Liver (tissue), 3 donors: ENCODE data around the gene LIM2.

ENCODE experiments used
- EGR1 ChIP-seq, 2 donors: IDR thresholded peaks; 2 replicates each; pipeline ENCODE4 v1.6.1; 2016 to 2018; ENCODE audit warnings: antibody characterized with exemption in 2 of 2, low read depth in 2 of 2
- FOXA1 ChIP-seq: IDR thresholded peaks from 2 replicates; pipeline ENCODE4 v1.6.1; 2016; ENCODE audit warnings: antibody characterized with exemption
- FOXA2 ChIP-seq: IDR thresholded peaks from 2 replicates; pipeline ENCODE4 v1.6.1; 2016; ENCODE audit warnings: antibody characterized with exemption
- GABPA ChIP-seq, 2 donors: IDR thresholded peaks in 1 of 2; conservative IDR thresholded peaks in 1 of 2; 2 replicates each; pipeline ENCODE4 v1.6.1; 2016; ENCODE audit warnings: antibody characterized with exemption in 2 of 2, mild to moderate bottlenecking in 1 of 2, moderate library complexity in 1 of 2
- RAD21 ChIP-seq, 2 donors: IDR thresholded peaks; 2 replicates each; pipeline ENCODE4 v1.6.1; 2016; ENCODE audit warnings: antibody characterized with exemption in 2 of 2, mild to moderate bottlenecking in 2 of 2
- RXRA ChIP-seq, 2 donors: IDR thresholded peaks; 2 replicates each; pipeline ENCODE4 v1.6.1; 2017 to 2018; ENCODE audit warnings: antibody characterized with exemption in 2 of 2, mild to moderate bottlenecking in 1 of 2
- SP1 ChIP-seq: IDR thresholded peaks from 2 replicates; pipeline ENCODE4 v1.6.1; 2018; ENCODE audit warnings: antibody characterized with exemption, mild to moderate bottlenecking
- TAF1 ChIP-seq: conservative IDR thresholded peaks from 2 replicates; pipeline ENCODE4 v1.6.1; 2016; ENCODE audit warnings: antibody characterized with exemption, mild to moderate bottlenecking
- TF ChIP-seq, protein P1 (sequence below): fragments of 150-350 bp; IDR thresholded peaks from 2 replicates; pipeline ENCODE4 v1.5.1; 2017; ENCODE audit warnings: improper control_type of control experiment, low read depth, low read length; ENCODE audit not compliant: missing input control
- TF ChIP-seq, protein P2 (sequence below): IDR thresholded peaks from 2 replicates; pipeline ENCODE4 v1.6.1; 2016; ENCODE audit warnings: antibody characterized with exemption, mild to moderate bottlenecking
- TF ChIP-seq, protein P3 (sequence below): IDR thresholded peaks from 2 replicates; pipeline ENCODE4 v1.6.1; 2016; ENCODE audit warnings: antibody characterized with exemption
- TF ChIP-seq, protein P4 (sequence below): IDR thresholded peaks from 2 replicates; pipeline ENCODE4 v1.6.1; 2016; ENCODE audit warnings: antibody characterized with exemption
- TF ChIP-seq, protein P5 (sequence below): IDR thresholded peaks from 2 replicates; pipeline ENCODE4 v1.6.1; 2016; ENCODE audit warnings: antibody characterized with exemption
- donor health status: healthy.
- donor health status: healthy.

DNA sequence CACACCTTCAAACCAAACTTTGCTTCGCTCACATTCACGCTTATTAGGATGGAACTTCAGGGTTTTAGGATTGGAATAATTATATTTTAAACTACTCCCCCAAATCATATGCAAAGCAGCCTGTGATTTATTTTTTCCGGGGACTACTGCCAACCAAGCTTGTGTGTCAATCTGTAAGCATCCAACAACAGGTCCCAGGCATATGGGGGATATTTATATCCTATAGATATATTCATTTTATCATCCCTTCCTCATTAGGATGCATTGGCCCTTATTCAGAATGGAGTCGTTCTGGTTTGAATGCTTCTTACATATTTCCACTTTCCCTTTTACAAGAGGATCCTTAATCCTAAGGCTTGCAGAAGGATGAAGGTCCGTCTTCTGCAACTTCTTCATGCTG is 11.5 kb upstream of the LIM2 start:
- TF ChIP-seq, protein P1, sequence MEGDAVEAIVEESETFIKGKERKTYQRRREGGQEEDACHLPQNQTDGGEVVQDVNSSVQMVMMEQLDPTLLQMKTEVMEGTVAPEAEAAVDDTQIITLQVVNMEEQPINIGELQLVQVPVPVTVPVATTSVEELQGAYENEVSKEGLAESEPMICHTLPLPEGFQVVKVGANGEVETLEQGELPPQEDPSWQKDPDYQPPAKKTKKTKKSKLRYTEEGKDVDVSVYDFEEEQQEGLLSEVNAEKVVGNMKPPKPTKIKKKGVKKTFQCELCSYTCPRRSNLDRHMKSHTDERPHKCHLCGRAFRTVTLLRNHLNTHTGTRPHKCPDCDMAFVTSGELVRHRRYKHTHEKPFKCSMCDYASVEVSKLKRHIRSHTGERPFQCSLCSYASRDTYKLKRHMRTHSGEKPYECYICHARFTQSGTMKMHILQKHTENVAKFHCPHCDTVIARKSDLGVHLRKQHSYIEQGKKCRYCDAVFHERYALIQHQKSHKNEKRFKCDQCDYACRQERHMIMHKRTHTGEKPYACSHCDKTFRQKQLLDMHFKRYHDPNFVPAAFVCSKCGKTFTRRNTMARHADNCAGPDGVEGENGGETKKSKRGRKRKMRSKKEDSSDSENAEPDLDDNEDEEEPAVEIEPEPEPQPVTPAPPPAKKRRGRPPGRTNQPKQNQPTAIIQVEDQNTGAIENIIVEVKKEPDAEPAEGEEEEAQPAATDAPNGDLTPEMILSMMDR, result no peak
- TF ChIP-seq GABPA (IDR thresholded peaks at IDR 0.05 in 1 of 2, conservative IDR thresholded peaks at IDR 0.05 in 1 of 2) (no peak), SP1 (no peak), RAD21 (IDR thresholded peaks at IDR 0.05) (no peak), RXRA (IDR thresholded peaks at IDR 0.05) (no peak), TAF1 (no peak), FOXA1 (no peak), EGR1 (IDR thresholded peaks at IDR 0.05; ENCODE audit: low read depth in 2 of 2) (no peak), FOXA2 (no peak)
- TF ChIP-seq, protein P2, sequence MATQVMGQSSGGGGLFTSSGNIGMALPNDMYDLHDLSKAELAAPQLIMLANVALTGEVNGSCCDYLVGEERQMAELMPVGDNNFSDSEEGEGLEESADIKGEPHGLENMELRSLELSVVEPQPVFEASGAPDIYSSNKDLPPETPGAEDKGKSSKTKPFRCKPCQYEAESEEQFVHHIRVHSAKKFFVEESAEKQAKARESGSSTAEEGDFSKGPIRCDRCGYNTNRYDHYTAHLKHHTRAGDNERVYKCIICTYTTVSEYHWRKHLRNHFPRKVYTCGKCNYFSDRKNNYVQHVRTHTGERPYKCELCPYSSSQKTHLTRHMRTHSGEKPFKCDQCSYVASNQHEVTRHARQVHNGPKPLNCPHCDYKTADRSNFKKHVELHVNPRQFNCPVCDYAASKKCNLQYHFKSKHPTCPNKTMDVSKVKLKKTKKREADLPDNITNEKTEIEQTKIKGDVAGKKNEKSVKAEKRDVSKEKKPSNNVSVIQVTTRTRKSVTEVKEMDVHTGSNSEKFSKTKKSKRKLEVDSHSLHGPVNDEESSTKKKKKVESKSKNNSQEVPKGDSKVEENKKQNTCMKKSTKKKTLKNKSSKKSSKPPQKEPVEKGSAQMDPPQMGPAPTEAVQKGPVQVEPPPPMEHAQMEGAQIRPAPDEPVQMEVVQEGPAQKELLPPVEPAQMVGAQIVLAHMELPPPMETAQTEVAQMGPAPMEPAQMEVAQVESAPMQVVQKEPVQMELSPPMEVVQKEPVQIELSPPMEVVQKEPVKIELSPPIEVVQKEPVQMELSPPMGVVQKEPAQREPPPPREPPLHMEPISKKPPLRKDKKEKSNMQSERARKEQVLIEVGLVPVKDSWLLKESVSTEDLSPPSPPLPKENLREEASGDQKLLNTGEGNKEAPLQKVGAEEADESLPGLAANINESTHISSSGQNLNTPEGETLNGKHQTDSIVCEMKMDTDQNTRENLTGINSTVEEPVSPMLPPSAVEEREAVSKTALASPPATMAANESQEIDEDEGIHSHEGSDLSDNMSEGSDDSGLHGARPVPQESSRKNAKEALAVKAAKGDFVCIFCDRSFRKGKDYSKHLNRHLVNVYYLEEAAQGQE, result no peak
- TF ChIP-seq, protein P3, sequence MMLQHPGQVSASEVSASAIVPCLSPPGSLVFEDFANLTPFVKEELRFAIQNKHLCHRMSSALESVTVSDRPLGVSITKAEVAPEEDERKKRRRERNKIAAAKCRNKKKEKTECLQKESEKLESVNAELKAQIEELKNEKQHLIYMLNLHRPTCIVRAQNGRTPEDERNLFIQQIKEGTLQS, result no peak
- TF ChIP-seq, protein P4, sequence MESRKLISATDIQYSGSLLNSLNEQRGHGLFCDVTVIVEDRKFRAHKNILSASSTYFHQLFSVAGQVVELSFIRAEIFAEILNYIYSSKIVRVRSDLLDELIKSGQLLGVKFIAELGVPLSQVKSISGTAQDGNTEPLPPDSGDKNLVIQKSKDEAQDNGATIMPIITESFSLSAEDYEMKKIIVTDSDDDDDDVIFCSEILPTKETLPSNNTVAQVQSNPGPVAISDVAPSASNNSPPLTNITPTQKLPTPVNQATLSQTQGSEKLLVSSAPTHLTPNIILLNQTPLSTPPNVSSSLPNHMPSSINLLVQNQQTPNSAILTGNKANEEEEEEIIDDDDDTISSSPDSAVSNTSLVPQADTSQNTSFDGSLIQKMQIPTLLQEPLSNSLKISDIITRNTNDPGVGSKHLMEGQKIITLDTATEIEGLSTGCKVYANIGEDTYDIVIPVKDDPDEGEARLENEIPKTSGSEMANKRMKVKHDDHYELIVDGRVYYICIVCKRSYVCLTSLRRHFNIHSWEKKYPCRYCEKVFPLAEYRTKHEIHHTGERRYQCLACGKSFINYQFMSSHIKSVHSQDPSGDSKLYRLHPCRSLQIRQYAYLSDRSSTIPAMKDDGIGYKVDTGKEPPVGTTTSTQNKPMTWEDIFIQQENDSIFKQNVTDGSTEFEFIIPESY, result no peak
- TF ChIP-seq, protein P5, sequence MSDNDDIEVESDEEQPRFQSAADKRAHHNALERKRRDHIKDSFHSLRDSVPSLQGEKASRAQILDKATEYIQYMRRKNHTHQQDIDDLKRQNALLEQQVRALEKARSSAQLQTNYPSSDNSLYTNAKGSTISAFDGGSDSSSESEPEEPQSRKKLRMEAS, result no peak
